SK-N-MC (cell line): ENCODE measurements around the gene ATF5.

Experiments
- DNase-seq: peaks from one replicate; pipeline ENCODE4 v3.0.0-alpha.2; 2011; ENCODE audit warnings: low read depth, low spot score
- H3K27ac ChIP-seq: fragments of 200-600 bp; sonication (generic); 2 replicates; pipeline ENCODE4 v1.5.1; 2016; ENCODE audit warnings: mixed run types
- H3K36me3 ChIP-seq: fragments of 200-600 bp; sonication (generic); 2 replicates; pipeline ENCODE4 v1.6.1; 2017; ENCODE audit warnings: antibody characterized with exemption, low read length, mixed read lengths; ENCODE audit not compliant: insufficient read depth
- H3K4me3 ChIP-seq: fragments of 200-600 bp; sonication (generic); 2 replicates; pipeline ENCODE4 v1.5.1; 2016
- H3K9ac ChIP-seq: fragments of 200-600 bp; sonication (generic); 2 replicates; pipeline ENCODE4 v1.8.0; 2017; ENCODE audit warnings: mixed run types, mixed read lengths; ENCODE audit not compliant: insufficient read length
- H3K9me3 ChIP-seq: fragments of 200-600 bp; sonication (generic); 2 replicates; pipeline ENCODE4 v1.6.1; 2017; ENCODE audit warnings: low read depth, mild to moderate bottlenecking, antibody characterized with exemption, low read length, moderate library complexity, mixed read lengths
- EZH2 ChIP-seq: fragments of 200-600 bp; sonication (generic); IDR thresholded peaks from one replicate; pipeline ENCODE4 v1.6.1; 2017; ENCODE audit warnings: antibody characterized with exemption
- FOXP2 ChIP-seq: optimal IDR thresholded peaks from 2 replicates; pipeline ENCODE3; 2011; ENCODE audit warnings: mild to moderate bottlenecking, moderate library complexity; ENCODE audit not compliant: insufficient read depth; ENCODE audit errors: extremely low read length, control extremely low read depth
- POLR2AphosphoS5 ChIP-seq: IDR thresholded peaks from 2 replicates; pipeline ENCODE4 v1.6.1; 2012; ENCODE audit warnings: mild to moderate bottlenecking, low read depth, low read length, borderline replicate concordance

Gene ATF5

GRCh38 chr19:49927526-49928264, 1.3 kb upstream of the ATF5 start:
- Histone ChIP-seq H3K9ac (peak overlapping the region; percentile 100), H3K4me3 (peak overlapping the region; percentile 94), H3K27ac (peak overlapping the region; percentile 99), H3K36me3 (peaks cover 88% of the 10 kb centered on the region), H3K9me3 (no peaks in the 10 kb centered on the region)
- DNase-seq = no peak
- TF ChIP-seq FOXP2 = no peak
- TF ChIP-seq POLR2AphosphoS5 = peak; percentile 12; the same call in 1 of the 2 replicates

DNA sequence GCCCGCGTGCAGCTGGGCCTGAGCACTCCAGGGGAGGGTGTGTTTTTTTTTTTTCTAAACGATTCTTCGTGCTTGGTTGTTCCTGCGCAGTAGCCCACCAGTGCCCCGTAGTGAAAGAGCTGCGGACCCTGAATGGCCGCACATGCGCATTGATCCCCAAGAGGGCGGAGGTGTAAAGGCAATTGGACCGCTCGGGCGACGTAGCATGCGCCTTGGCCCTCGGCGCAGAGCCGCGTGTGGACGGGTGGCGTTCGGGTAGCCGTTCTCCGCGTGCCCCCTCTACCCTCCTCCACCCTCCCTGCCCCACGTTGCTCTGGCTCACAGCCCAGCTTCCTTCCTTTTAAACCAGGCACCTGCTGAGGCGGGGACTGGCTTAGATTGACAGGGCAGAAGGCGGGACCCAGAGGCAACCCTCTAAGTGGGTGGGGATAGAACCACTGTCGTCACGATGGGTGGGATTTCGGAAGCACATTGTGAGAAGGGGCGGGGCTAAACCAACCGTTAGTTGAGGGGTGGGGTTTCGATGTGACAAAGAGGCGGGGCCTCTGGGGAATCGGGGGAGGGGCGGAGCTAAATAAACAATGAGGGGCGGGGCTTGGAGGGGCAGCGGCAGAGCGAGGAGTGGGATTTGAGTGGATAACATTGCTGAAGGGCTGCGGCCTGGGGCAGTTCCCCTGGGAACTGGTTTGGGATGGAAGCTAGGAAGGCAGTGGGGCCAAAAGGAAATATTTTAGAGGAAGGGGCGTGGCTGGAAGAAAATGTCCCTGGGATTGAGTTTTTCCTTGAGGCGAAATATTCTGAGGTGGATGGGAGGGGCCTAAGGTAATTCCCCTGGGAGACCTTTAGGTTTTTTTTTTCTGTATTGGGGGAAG, 842 bp downstream of the ATF5 start:
- TF ChIP-seq EZH2 (no peak), FOXP2 (no peak), POLR2AphosphoS5 (peak; percentile 92)
- Histone ChIP-seq H3K36me3 (peaks cover 76% of the 10 kb centered on the region), H3K9me3 (no peaks in the 10 kb centered on the region), H3K9ac (peak overlapping the region; percentile 100), H3K4me3 (peak overlapping the region; percentile 94), H3K27ac (peak overlapping the region; percentile 99)
- DNase-seq = peak; percentile 97

DNA sequence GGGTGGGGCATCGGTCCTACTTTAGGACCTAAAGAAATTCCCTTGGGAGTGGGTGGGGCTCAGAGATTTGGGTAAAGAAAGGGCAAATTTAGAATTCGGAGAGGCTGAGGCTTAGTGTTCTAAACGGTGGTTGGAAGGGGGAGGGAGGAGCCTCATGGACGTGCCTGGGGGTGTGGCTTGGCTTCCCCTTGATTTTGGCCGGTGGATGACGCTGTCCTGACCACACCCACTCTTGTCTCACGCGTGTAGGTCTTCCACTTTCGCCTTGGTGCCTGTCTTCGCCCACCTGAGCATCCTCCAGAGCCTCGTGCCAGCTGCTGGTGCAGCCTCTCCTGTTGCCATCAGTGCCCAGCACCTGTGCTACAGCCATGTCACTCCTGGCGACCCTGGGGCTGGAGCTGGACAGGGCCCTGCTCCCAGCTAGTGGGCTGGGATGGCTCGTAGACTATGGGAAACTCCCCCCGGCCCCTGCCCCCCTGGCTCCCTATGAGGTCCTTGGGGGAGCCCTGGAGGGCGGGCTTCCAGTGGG, 1.5 kb downstream of the ATF5 start:
- H3K4me3 ChIP-seq = peak overlapping the region; percentile 94
- peak overlapping the region; percentile 99 for H3K27ac ChIP-seq
- peaks cover 69% of the 10 kb centered on the region for H3K36me3 ChIP-seq
- no peak for TF ChIP-seq FOXP2
- TF ChIP-seq EZH2 = no peak
- TF ChIP-seq POLR2AphosphoS5 = no peak
- no peak for DNase-seq
- H3K9me3 ChIP-seq = no peaks in the 10 kb centered on the region
- H3K9ac ChIP-seq = peak overlapping the region; percentile 100

- H3K9ac ChIP-seq = no peak overlapping the region
- peak overlapping the region; percentile 94 for H3K4me3 ChIP-seq
- DNase-seq = no peak
- H3K36me3 ChIP-seq = peaks cover 62% of the 10 kb centered on the region
- no peak overlapping the region for H3K27ac ChIP-seq
- TF ChIP-seq FOXP2 = no peak
- no peak for TF ChIP-seq EZH2
- TF ChIP-seq POLR2AphosphoS5 = no peak
- H3K9me3 ChIP-seq = no peaks in the 10 kb centered on the region
These were observed 2.5 kb downstream of the ATF5 start for GRCh38 chr19:49931293-49932040.

DNA sequence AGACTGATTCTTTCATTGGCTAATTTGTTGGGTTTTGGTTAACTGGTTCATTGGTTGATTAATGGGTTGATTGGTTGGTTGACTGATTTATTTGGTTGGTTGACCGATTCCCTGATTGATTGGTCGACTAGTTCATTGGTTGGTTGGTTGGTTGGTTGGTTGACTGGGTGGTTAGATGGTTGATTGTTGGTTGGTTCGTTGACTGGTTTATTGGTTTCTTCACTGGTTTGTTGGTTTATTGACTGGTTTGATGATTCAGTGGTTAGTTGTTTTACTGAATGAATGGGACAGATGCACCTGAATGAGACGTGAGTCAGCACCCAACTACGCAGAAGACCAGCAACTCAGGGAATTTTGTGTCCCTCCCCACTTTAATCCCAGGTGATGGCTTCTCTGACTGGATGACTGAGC, 3.0 kb downstream of the ATF5 start:
- no peak overlapping the region for H3K9ac ChIP-seq
- H3K9me3 ChIP-seq = no peaks in the 10 kb centered on the region
- H3K27ac ChIP-seq = no peak overlapping the region
- peaks cover 56% of the 10 kb centered on the region for H3K36me3 ChIP-seq
- peak overlapping the region; percentile 94; the same call in 1 of the 2 replicates for H3K4me3 ChIP-seq
- no peak for TF ChIP-seq POLR2AphosphoS5
- no peak for TF ChIP-seq FOXP2
- no peak for TF ChIP-seq EZH2
- no peak for DNase-seq

- TF ChIP-seq FOXP2 (no peak), POLR2AphosphoS5 (no peak), EZH2 (no peak)
- Histone ChIP-seq H3K9me3 (no peaks in the 10 kb centered on the region), H3K9ac (no peak overlapping the region), H3K27ac (no peak overlapping the region), H3K36me3 (peaks cover 49% of the 10 kb centered on the region), H3K4me3 (no peak overlapping the region)
- no peak for DNase-seq
These were observed 3.7 kb downstream of the ATF5 start for GRCh38 chr19:49932731-49933131.

GRCh38 chr19:49933643-49934042, 4.6 kb downstream of the ATF5 start:
- TF ChIP-seq EZH2 (no peak), POLR2AphosphoS5 (no peak), FOXP2 (no peak)
- H3K4me3 ChIP-seq = no peak overlapping the region
- no peak overlapping the region for H3K9ac ChIP-seq
- H3K9me3 ChIP-seq = no peaks in the 10 kb centered on the region
- H3K36me3 ChIP-seq = peaks cover 46% of the 10 kb centered on the region
- no peak for DNase-seq
- H3K27ac ChIP-seq = peak overlapping the region; percentile 23; the same call in 1 of the 2 replicates
